H1 (cell line): ENCODE data around the gene ZMIZ1. TPM values are rescaled to one million over a fixed set of nuclear protein-coding genes. Genes with fewer than 3 reads are reported as not detected.

Source experiments
- CTCF ChIA-PET: fragments of 300-600 bp; sonication (Branson Sonifier 250); formaldehyde crosslinking; loops from one replicate; lab custom pipeline; 2021; ENCODE audit not compliant: partially characterized antibody; lab: Charles Lee
- POLR2A ChIA-PET: fragments of 300-600 bp; sonication (Branson Sonifier 250); formaldehyde crosslinking; loops from one replicate; lab custom pipeline; 2021; ENCODE audit warnings: inconsistent platforms; ENCODE audit not compliant: partially characterized antibody; lab: Charles Lee
- DNase-seq, 2 experiments: peaks; one replicate each; pipeline versions ENCODE4 v3.0.0 to v3.0.0-alpha.2; 2010 to 2022; ENCODE audit warnings: low spot score in 2 of 2, low read depth in 1 of 2, mixed read lengths in 1 of 2
- FAIRE-seq: peaks from 2 replicates; lab custom pipeline; 2011; peaks lifted over from hg19 to GRCh38; lab: Jason Lieb, UNC
- H2AFZ ChIP-seq: 2 replicates; pipeline ENCODE4 v1.8.1; 2012; ENCODE audit warnings: low read length, inconsistent platforms
- H2AK5ac ChIP-seq: 2 replicates; pipeline ENCODE4 v1.6.1; 2013; ENCODE audit warnings: low read depth, low read length
- H2BK120ac ChIP-seq: replicated peaks from 2 replicates; pipeline ENCODE3; 2013; ENCODE audit warnings: low read depth, low read length, inconsistent platforms
- H2BK12ac ChIP-seq: 2 replicates; pipeline ENCODE4 v1.6.1; 2013; ENCODE audit warnings: low read depth, low read length
- H2BK15ac ChIP-seq: 2 replicates; pipeline ENCODE4 v1.6.1; 2013; ENCODE audit warnings: low read length
- H2BK20ac ChIP-seq: 2 replicates; pipeline ENCODE4 v1.6.1; 2013; ENCODE audit warnings: low read length
- H2BK5ac ChIP-seq: 2 replicates; pipeline ENCODE4 v1.6.1; 2013; ENCODE audit warnings: low read depth, low read length
- H3K14ac ChIP-seq: 2 replicates; pipeline ENCODE4 v1.6.1; 2013; ENCODE audit warnings: inconsistent platforms; ENCODE audit not compliant: insufficient read length
- H3K18ac ChIP-seq: 2 replicates; pipeline ENCODE4 v1.6.1; 2013; ENCODE audit warnings: low read length; ENCODE audit errors: extremely low read depth
- H3K23ac ChIP-seq: 2 replicates; pipeline ENCODE4 v1.6.1; 2013; ENCODE audit warnings: inconsistent platforms; ENCODE audit not compliant: insufficient read length
- H3K23me2 ChIP-seq: 2 replicates; pipeline ENCODE4 v1.6.1; 2013; ENCODE audit warnings: low read depth, low read length
- H3K27ac ChIP-seq: 2 replicates; pipeline ENCODE4 v1.6.1; 2011; ENCODE audit warnings: low read depth, low read length, inconsistent platforms
- H3K27me3 ChIP-seq, 4 experiments: replicated peaks in 1 of 4; 1 replicate in 1 of 4; 2 replicates in 3 of 4; pipeline versions ENCODE4 v1.6.1 to v1.8.1; 2011 to 2013; ENCODE audit warnings: low read length in 3 of 4, mild to moderate bottlenecking in 3 of 4, inconsistent platforms in 2 of 4, mixed read lengths in 2 of 4, moderate library complexity in 1 of 4; ENCODE audit not compliant: control insufficient read depth in 3 of 4, insufficient read depth in 3 of 4; ENCODE audit errors: extremely low read depth in 1 of 4
- H3K36me3 ChIP-seq, 4 experiments: 2 replicates each; pipeline versions ENCODE4 v1.6.1 to v1.8.1; 2011 to 2013; ENCODE audit warnings: mild to moderate bottlenecking in 4 of 4, low read length in 3 of 4, moderate library complexity in 2 of 4, control low read depth in 1 of 4, inconsistent platforms in 1 of 4; ENCODE audit not compliant: insufficient read depth in 4 of 4, control insufficient read depth in 2 of 4
- H3K4ac ChIP-seq: replicated peaks from 2 replicates; pipeline ENCODE3; 2013; ENCODE audit warnings: low read length, low read depth, mixed read lengths, inconsistent platforms; ENCODE audit not compliant: insufficient read length
- H3K4me1 ChIP-seq, 4 experiments: replicated peaks in 1 of 4; 1 replicate in 1 of 4; 2 replicates in 3 of 4; pipeline versions ENCODE4 v1.6.1 to v1.8.1; 2011 to 2013; ENCODE audit warnings: low read length in 3 of 4, inconsistent platforms in 2 of 4, mixed read lengths in 1 of 4; ENCODE audit not compliant: insufficient read depth in 4 of 4, control insufficient read depth in 3 of 4
- H3K4me2 ChIP-seq, 2 experiments: 2 replicates each; pipeline versions ENCODE4 v1.6.1 to v1.8.1; 2011 to 2013; ENCODE audit warnings: low read depth in 2 of 2, low read length in 2 of 2, control low read depth in 1 of 2, inconsistent platforms in 1 of 2, mild to moderate bottlenecking in 1 of 2; ENCODE audit not compliant: insufficient read depth in 1 of 2
- H3K4me3 ChIP-seq, 4 experiments: fragments of 200-600, 300-600 bp in 1 of 4; sonication (generic), shearing (Covaris generic), sonication (Bioruptor Twin) in 1 of 4; 2 replicates each; pipeline versions ENCODE4 v1.5.1 to v1.8.1; 2011 to 2016; ENCODE audit warnings: low read length in 4 of 4, low read depth in 3 of 4, control low read depth in 2 of 4, inconsistent platforms in 2 of 4, mild to moderate bottlenecking in 2 of 4, mixed read lengths in 1 of 4, moderate library complexity in 1 of 4; ENCODE audit not compliant: insufficient read depth in 2 of 4; ENCODE audit errors: extremely low read depth in 1 of 4
- H3K56ac ChIP-seq: replicated peaks from 2 replicates; pipeline ENCODE3; 2013; ENCODE audit warnings: low read depth, mild to moderate bottlenecking, mixed read lengths, low read length, inconsistent platforms; ENCODE audit not compliant: insufficient read length
- H3K79me1 ChIP-seq: 2 replicates; pipeline ENCODE4 v1.6.1; 2013; ENCODE audit warnings: low read depth, low read length, control low read depth
- H3K79me2 ChIP-seq, 2 experiments: 2 replicates each; pipeline versions ENCODE4 v1.6.1 to v1.8.1; 2012 to 2013; ENCODE audit warnings: low read length in 2 of 2, mild to moderate bottlenecking in 2 of 2, inconsistent platforms in 1 of 2; ENCODE audit not compliant: insufficient read depth in 2 of 2, control insufficient read depth in 1 of 2
- H3K9ac ChIP-seq, 4 experiments: replicated peaks in 1 of 4; 1 replicate in 1 of 4; 2 replicates in 3 of 4; pipeline versions ENCODE4 v1.6.1 to v1.8.1; 2011 to 2013; ENCODE audit warnings: low read depth in 3 of 4, low read length in 3 of 4, control low read depth in 2 of 4, mild to moderate bottlenecking in 2 of 4, moderate library complexity in 2 of 4, inconsistent platforms in 1 of 4; ENCODE audit errors: extremely low read depth in 1 of 4
- H3K9me3 ChIP-seq, 2 experiments: 2 replicates each; pipeline versions ENCODE4 v1.6.1 to v1.8.1; 2012 to 2013; ENCODE audit warnings: mild to moderate bottlenecking in 2 of 2, moderate library complexity in 2 of 2, control low read depth in 1 of 2, inconsistent platforms in 1 of 2, low read depth in 1 of 2, low read length in 1 of 2, mixed read lengths in 1 of 2; ENCODE audit not compliant: insufficient read depth in 2 of 2
- H4K20me1 ChIP-seq, 2 experiments: replicated peaks in 1 of 2; 2 replicates each; pipeline versions ENCODE3 to v1.8.1; 2011 to 2013; ENCODE audit warnings: inconsistent platforms in 2 of 2, low read length in 2 of 2, mild to moderate bottlenecking in 1 of 2; ENCODE audit not compliant: insufficient read depth in 2 of 2, control insufficient read depth in 1 of 2
- H4K5ac ChIP-seq: 2 replicates; pipeline ENCODE4 v1.6.1; 2013; ENCODE audit warnings: low read length, low read depth, mixed read lengths, inconsistent platforms; ENCODE audit not compliant: insufficient read length
- H4K8ac ChIP-seq: 2 replicates; pipeline ENCODE4 v1.8.0; 2013; ENCODE audit warnings: mild to moderate bottlenecking, moderate library complexity, low read length, inconsistent platforms; ENCODE audit not compliant: insufficient read depth; ENCODE audit errors: extremely low read depth
- H4K91ac ChIP-seq: replicated peaks from 2 replicates; pipeline ENCODE3; 2013; ENCODE audit warnings: low read length, mixed read lengths, inconsistent platforms; ENCODE audit not compliant: insufficient read length
- ATF3 ChIP-seq: IDR thresholded peaks from 2 replicates; pipeline ENCODE4 v1.6.1; 2011; ENCODE audit warnings: low read depth, mild to moderate bottlenecking, low read length; ENCODE audit not compliant: insufficient read depth
- FOSL1 ChIP-seq: IDR thresholded peaks from 2 replicates; pipeline ENCODE4 v1.6.1; 2011; ENCODE audit warnings: mild to moderate bottlenecking, low read depth, low read length, moderate library complexity; ENCODE audit not compliant: insufficient read depth
- HDAC2 ChIP-seq, 2 experiments: fragments of 300-600 bp in 1 of 2; sonication (generic) in 1 of 2; IDR thresholded peaks; 2 replicates each; pipeline ENCODE4 v1.6.1; 2011 to 2012; ENCODE audit warnings: low read depth in 2 of 2, low read length in 2 of 2, mild to moderate bottlenecking in 2 of 2, moderate library complexity in 2 of 2, borderline replicate concordance in 1 of 2, inconsistent platforms in 1 of 2
- TCF12 ChIP-seq: IDR thresholded peaks from 2 replicates; pipeline ENCODE4 v1.6.1; 2011; ENCODE audit warnings: low read depth, mild to moderate bottlenecking, low read length
- whole genome bisulfite sequencing, 2 experiments: shearing (Covaris generic) in 1 of 2; methylation state at CpG; one replicate each; pipeline versions ENCODE4 v1.1.6 to v1.1.7; 2013 to 2015; ENCODE audit warnings: low lambda C conversion rate in 2 of 2, mixed read lengths in 2 of 2, inconsistent platforms in 1 of 2, low coverage in 1 of 2, missing lambda C conversion rate in 1 of 2; ENCODE audit not compliant: insufficient replicate concordance in 2 of 2, insufficient coverage in 1 of 2, insufficient read length in 1 of 2; ENCODE audit errors: extremely low coverage in 1 of 2, missing lambda C conversion rate in 1 of 2; 5-methylcytosine and 5-hydroxymethylcytosine counted together
- polyA plus RNA-seq, 7 experiments: library from polyadenylated mRNA; depleted of rRNA in 3 of 7; stranded (reverse) in 5 of 7; unstranded in 2 of 7; fragments of >200 nt in 5 of 7; fragments of 200-250 nt in 2 of 7; gene quantifications; 1 replicate in 5 of 7; 2 replicates in 1 of 7; 4 replicates in 1 of 7; pipeline versions ENCODE4 v1.2.1 to v1.2.3, GENCODE V29; 2011 to 2013; ENCODE audit warnings: missing spikeins in 2 of 7, mixed read lengths in 2 of 7
- total RNA-seq: library from RNA; stranded (reverse); fragmentation: NEBNext Ultra II Directional; extraction: Animal tissue kit (Norgen Biotek cat#: 25700); gene quantifications from 2 replicates; pipeline ENCODE4 v1.2.1, GENCODE V29; 2021

Gene ZMIZ1
- total and polyA plus RNA-seq, 2 of the 8 experiments (the other 6 are each of a cell fraction or from before 2014, with no cell fraction given), result 8.1 to 28.0 TPM

DNA sequence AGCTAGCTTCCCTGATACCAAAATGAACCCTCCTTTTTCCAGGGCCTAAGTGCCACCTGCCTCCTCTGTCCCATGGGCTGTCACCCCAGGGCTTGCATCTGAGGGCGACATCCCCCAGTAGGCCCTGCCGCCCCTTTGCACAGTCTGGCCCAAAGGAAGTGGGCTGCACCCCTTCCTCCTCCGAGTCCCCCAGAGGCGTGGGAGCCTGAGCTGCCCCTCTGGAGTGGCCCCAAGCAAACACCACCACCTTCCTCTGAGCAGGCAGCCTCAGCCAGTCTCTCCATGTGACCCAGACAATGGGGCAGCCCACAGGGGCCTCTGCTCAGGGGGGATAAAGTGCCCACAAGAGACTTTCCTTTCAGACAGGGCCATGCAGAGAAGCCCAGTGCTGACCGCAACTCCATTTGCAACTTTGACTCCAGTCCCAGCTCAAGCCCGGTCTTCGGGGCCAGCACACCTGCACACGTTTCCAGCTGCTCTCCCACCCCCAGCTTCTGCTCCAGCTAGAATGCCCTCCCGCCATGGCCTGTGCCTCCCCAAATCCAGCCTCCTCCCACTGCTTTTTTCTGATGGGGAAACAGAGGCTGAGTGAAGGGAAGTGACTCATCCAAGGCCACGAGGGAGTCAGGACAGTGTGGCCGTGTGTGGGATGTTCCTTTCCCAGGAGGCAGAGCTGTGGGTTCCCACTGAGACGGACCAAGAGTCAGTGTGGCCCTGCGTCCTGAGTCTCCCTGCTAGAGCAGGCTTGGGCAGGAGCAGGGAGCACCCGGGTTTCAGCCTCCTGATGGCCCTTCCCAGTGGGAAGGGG is 111.9 kb downstream of the ZMIZ1 start:
- no peak overlapping the region for H3K4me2 ChIP-seq
- ChIA-PET CTCF (interaction anchor here (0.6 to 32.0 kb wide), 4 partner anchors 13 to 290 kb away, joined by 3 to 396 read pairs (median 3); no protein-coding TSS in a partner anchor), POLR2A (interaction anchor here (1.8 kb wide), 1 partner anchor 23 kb away, joined by 3 read pairs; no protein-coding TSS in a partner anchor)
- peaks cover 0 to 2% (median 0%) of the 10 kb centered on the region in 4 experiments; a peak in 3 of 8 replicates for H3K36me3 ChIP-seq
- H2AFZ ChIP-seq, result no peak overlapping the region
- H3K18ac ChIP-seq, result peak overlapping the region; percentile 7; the same call in 1 of the 2 replicates
- no peak overlapping the region for H3K23ac ChIP-seq
- H3K27ac ChIP-seq, result no peak overlapping the region
- H2AK5ac ChIP-seq, result no peak overlapping the region
- no peak overlapping the region for H3K14ac ChIP-seq
- no peak overlapping the region for H4K5ac ChIP-seq
- DNase-seq (no peak), FAIRE-seq (no peak)
- no peak overlapping the region for H3K9ac ChIP-seq
- H2BK15ac ChIP-seq, result no peak overlapping the region
- no peak overlapping the region for H2BK20ac ChIP-seq
- no peak for TF ChIP-seq HDAC2 (IDR thresholded peaks at IDR 0.05; ENCODE audit: borderline replicate concordance in 1 of 2, low read depth in 2 of 2, low read length in 2 of 2)
- TF ChIP-seq TCF12, result no peak
- TF ChIP-seq ATF3, result no peak
- no peak for TF ChIP-seq FOSL1
- 88% methylated on average over 14 of the region's 14 CpGs; no CpG with 5 or more reads in 1 of the 2 experiments for whole genome bisulfite sequencing, 2 experiments
- no peak overlapping the region for H2BK120ac ChIP-seq
- no peaks in the 10 kb centered on the region for H3K9me3 ChIP-seq
- H3K4me3 ChIP-seq, result no peak overlapping the region
- no peak overlapping the region for H2BK5ac ChIP-seq
- no peak overlapping the region for H3K56ac ChIP-seq
- no peaks in the 10 kb centered on the region; a peak in 1 of 7 replicates for H3K27me3 ChIP-seq
- no peaks in the 10 kb centered on the region; the same call in 1 of the 2 replicates for H3K23me2 ChIP-seq
- peaks cover 12 to 14% of the 10 kb centered on the region in 2 experiments for H4K20me1 ChIP-seq
- H3K79me1 ChIP-seq, result peaks cover 2% of the 10 kb centered on the region
- peaks cover 14 to 32% (median 26%) of the 10 kb centered on the region in 4 experiments for H3K4me1 ChIP-seq
- H4K91ac ChIP-seq, result no peak overlapping the region
- H3K79me2 ChIP-seq, result no peaks in the 10 kb centered on the region; a peak in 1 of 4 replicates
- H3K4ac ChIP-seq, result no peak overlapping the region
- no peak overlapping the region for H2BK12ac ChIP-seq
- peak overlapping the region; percentile 18 for H4K8ac ChIP-seq
